Measurements from ENCODE around the gene LYVE1. TPM values are rescaled to one million over a fixed set of nuclear protein-coding genes. Genes with fewer than 3 reads are reported as not detected.

LYVE1 gene, protein sequence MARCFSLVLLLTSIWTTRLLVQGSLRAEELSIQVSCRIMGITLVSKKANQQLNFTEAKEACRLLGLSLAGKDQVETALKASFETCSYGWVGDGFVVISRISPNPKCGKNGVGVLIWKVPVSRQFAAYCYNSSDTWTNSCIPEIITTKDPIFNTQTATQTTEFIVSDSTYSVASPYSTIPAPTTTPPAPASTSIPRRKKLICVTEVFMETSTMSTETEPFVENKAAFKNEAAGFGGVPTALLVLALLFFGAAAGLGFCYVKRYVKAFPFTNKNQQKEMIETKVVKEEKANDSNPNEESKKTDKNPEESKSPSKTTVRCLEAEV
- total RNA-seq (2021) (0.11 and 0.15 TPM in 2 replicates), Bru-seq, nascent RNA (percentile 17 among the genes with signal in this experiment), BruChase-seq, experiment 1, labeled RNA remaining after a 2-hour chase (percentile 7 among the genes with signal in this experiment), BruChase-seq, experiment 2, labeled RNA remaining after a 6-hour chase (percentile 13 among the genes with signal in this experiment)
- long read RNA-seq: 0 reads

DNA sequence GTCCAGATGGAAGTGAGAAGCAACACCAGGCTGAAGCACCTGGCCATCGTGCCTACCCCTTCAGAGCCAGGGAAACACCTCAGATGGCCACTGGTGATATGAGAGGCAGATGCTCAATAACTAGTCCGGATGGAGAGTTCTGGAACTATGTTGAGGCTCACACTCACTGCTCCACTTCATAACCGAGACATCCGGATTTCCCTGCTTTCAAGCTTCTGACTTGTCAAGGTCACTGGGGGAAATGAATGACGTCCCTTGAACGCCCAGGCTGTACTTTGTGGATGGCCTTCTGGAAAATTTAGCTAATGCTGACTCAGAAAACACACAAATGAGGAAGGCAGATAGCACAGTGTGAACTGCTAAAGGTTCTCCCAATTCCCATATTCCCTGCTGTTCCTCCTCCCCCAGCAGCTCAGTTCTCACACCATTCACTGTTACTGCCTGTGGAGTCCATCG lies at the start of gene LYVE1:
Gene LYVE1 (minus strand): TSS at position 180 of the 456 bp plus-strand sequence. CDS start 133 bp downstream, at position 47.
- TF ChIP-seq, protein P1, sequence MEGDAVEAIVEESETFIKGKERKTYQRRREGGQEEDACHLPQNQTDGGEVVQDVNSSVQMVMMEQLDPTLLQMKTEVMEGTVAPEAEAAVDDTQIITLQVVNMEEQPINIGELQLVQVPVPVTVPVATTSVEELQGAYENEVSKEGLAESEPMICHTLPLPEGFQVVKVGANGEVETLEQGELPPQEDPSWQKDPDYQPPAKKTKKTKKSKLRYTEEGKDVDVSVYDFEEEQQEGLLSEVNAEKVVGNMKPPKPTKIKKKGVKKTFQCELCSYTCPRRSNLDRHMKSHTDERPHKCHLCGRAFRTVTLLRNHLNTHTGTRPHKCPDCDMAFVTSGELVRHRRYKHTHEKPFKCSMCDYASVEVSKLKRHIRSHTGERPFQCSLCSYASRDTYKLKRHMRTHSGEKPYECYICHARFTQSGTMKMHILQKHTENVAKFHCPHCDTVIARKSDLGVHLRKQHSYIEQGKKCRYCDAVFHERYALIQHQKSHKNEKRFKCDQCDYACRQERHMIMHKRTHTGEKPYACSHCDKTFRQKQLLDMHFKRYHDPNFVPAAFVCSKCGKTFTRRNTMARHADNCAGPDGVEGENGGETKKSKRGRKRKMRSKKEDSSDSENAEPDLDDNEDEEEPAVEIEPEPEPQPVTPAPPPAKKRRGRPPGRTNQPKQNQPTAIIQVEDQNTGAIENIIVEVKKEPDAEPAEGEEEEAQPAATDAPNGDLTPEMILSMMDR (conservative IDR thresholded peaks at IDR 0.05; ENCODE audit: low read depth, low read length): no peak
- no peak for TF ChIP-seq EZH2 (IDR thresholded peaks at IDR 0.05; ENCODE audit: borderline replicate concordance, low read depth, low read length, poor library complexity, severe bottlenecking)
- CTCF ChIA-PET: no interaction called here
- BruUV-seq (replicated peaks): no TSS peak
- Histone ChIP-seq H3K9me3 (ENCODE audit: low read depth, low read length, poor library complexity, severe bottlenecking) (no peaks in the 10 kb centered on the region), H3K4me1 (ENCODE audit: insufficient read depth, low read length, poor library complexity, severe bottlenecking) (peaks cover 21% of the 10 kb centered on the region), H3K4me3 (ENCODE audit: low read depth, low read length, poor library complexity, severe bottlenecking) (no peak within 1 kb of the TSS), H3K36me3 (ENCODE audit: insufficient read depth, low read length, poor library complexity, severe bottlenecking) (no peaks in the 10 kb centered on the region), H3K27me3 (replicated peaks; ENCODE audit: insufficient read depth, low read depth, low read length, poor library complexity) (no peaks in the 10 kb centered on the region), H3K27ac (ENCODE audit: low read depth, low read length, poor library complexity, severe bottlenecking) (no peak within 1 kb of the TSS)
- POLR2A ChIA-PET (ENCODE audit: low non-redundant PET): no interaction called here
- no peak for DNase-seq (ENCODE audit: low spot score)
- intact Hi-C loops (cut with micrococcal nuclease; ENCODE audit: unreplicated experiment): no loop called here

DNA sequence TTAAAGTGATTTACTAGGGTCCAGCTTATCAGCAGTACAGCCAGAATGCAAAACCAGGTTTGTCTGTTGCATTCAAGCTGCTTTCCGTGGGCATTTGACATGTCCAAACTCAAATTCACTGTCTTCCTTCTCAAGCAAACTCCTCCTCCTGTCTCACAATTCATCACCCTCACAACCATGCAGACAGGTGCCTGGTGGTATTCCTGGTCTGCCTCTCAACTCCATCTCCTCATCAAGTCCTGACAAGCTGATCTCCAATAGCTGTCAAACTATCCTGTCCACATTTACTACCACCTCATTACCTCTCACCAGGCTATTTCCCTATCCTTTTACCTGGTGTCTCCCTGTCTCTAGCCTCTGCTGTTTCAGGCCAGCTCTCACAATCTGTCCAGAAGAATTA lies 49.1 kb upstream of the LYVE1 start:
- CTCF ChIA-PET: no interaction called here
- Histone ChIP-seq H3K27ac (ENCODE audit: low read depth, low read length, poor library complexity, severe bottlenecking) (no peak overlapping the region), H3K27me3 (replicated peaks; ENCODE audit: insufficient read depth, low read depth, low read length, poor library complexity) (no peaks in the 10 kb centered on the region), H3K9me3 (ENCODE audit: low read depth, low read length, poor library complexity, severe bottlenecking) (no peaks in the 10 kb centered on the region), H3K4me3 (ENCODE audit: low read depth, low read length, poor library complexity, severe bottlenecking) (no peak overlapping the region), H3K36me3 (ENCODE audit: insufficient read depth, low read length, poor library complexity, severe bottlenecking) (no peaks in the 10 kb centered on the region), H3K4me1 (ENCODE audit: insufficient read depth, low read length, poor library complexity, severe bottlenecking) (no peaks in the 10 kb centered on the region)
- BruUV-seq (replicated peaks): no TSS peak
- intact Hi-C loops (cut with micrococcal nuclease; ENCODE audit: unreplicated experiment): no loop called here
- DNase-seq (ENCODE audit: low spot score): no peak
- POLR2A ChIA-PET (ENCODE audit: low non-redundant PET): no interaction called here
- TF ChIP-seq EZH2 (IDR thresholded peaks at IDR 0.05; ENCODE audit: borderline replicate concordance, low read depth, low read length, poor library complexity, severe bottlenecking): no peak
- TF ChIP-seq, protein P1 (conservative IDR thresholded peaks at IDR 0.05; ENCODE audit: low read depth, low read length): no peak

DNA sequence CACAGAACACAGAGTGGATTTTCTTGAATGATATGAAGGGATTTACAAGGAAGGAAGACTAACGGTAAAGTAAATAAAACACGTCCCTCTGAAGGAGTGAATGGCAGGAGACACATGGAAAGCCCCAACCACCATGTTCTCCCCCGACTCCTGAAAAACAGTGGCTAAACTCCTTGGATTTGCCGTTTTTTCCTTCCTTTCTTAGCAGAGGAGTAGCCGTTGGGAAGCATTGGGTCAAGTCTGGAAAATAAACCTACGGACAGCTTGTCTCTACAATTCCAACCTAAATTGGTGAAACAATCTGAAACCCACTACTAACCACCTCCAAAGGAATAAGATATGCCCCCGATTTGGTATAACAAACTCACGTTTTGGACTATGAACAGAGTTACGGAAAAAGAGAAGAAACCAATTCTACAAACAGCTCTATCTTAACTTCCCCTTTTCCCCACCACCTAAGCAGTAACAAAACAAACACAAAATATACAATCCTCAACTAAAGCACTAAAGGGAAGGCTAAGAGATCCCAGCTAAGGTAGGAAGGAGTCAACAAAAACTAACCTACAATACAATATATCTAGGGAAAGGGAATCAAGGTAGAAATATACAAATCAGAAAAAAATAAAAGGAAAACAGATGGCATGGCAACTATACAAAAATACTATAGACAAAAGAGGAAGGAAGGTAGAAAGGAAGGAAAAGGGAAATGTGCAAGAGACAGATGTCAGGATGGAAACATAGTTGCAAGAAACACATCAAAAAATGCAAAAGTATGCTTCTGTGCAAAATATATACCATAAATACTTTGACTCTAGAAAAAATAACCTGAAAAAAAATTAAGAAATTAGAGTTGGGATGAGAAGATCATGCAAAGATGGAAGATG lies 43.8 kb upstream of the LYVE1 start:
- H3K4me1 ChIP-seq (ENCODE audit: insufficient read depth, low read length, poor library complexity, severe bottlenecking): peaks cover 7% of the 10 kb centered on the region
- H3K9me3 ChIP-seq (ENCODE audit: low read depth, low read length, poor library complexity, severe bottlenecking): no peaks in the 10 kb centered on the region
- ChIA-PET CTCF (no interaction called here), POLR2A (ENCODE audit: low non-redundant PET) (no interaction called here)
- BruUV-seq (replicated peaks): no TSS peak
- H3K4me3 ChIP-seq (ENCODE audit: low read depth, low read length, poor library complexity, severe bottlenecking): no peak overlapping the region
- intact Hi-C loops (cut with micrococcal nuclease; ENCODE audit: unreplicated experiment): no loop called here
- no peak for TF ChIP-seq EZH2 (IDR thresholded peaks at IDR 0.05; ENCODE audit: borderline replicate concordance, low read depth, low read length, poor library complexity, severe bottlenecking)
- TF ChIP-seq, protein P1 (conservative IDR thresholded peaks at IDR 0.05; ENCODE audit: low read depth, low read length): no peak
- DNase-seq (ENCODE audit: low spot score): no peak
- no peaks in the 10 kb centered on the region for H3K27me3 ChIP-seq (replicated peaks; ENCODE audit: insufficient read depth, low read depth, low read length, poor library complexity)
- H3K27ac ChIP-seq (ENCODE audit: low read depth, low read length, poor library complexity, severe bottlenecking): no peak overlapping the region
- H3K36me3 ChIP-seq (ENCODE audit: insufficient read depth, low read length, poor library complexity, severe bottlenecking): no peaks in the 10 kb centered on the region

Measured in A673 (cell line).